Measurements from ENCODE around the gene LCORL. TPM values are rescaled to one million over a fixed set of nuclear protein-coding genes. Genes with fewer than 3 reads are reported as not detected.

LCORL gene
- total RNA-seq, 1 donor from 2014 or later = 5.3 TPM

GRCh38 chr4:17797808-17798207, 223.7 kb downstream of the LCORL start:
- Histone ChIP-seq H3K9me3 (replicated peaks) (no peaks in the 10 kb centered on the region), H3K4me1 (no peaks in the 10 kb centered on the region), H3K4me3 (no peak overlapping the region), H3K27ac (replicated peaks) (no peak overlapping the region), H3K27me3 (ENCODE audit: low read depth) (no peaks in the 10 kb centered on the region), H3K36me3 (peaks cover 41% of the 10 kb centered on the region)
- no peak for TF ChIP-seq CTCF (IDR thresholded peaks at IDR 0.05; ENCODE audit: borderline replicate concordance)
- no peak for DNase-seq
- intact Hi-C loops (cut with micrococcal nuclease) = no loop called here

GRCh38 chr4:17794730-17795129, 226.8 kb downstream of the LCORL start:
- TF ChIP-seq CTCF (IDR thresholded peaks at IDR 0.05; ENCODE audit: borderline replicate concordance) = no peak
- no peaks in the 10 kb centered on the region for H3K9me3 ChIP-seq (replicated peaks)
- DNase-seq = no peak
- H3K4me1 ChIP-seq = no peaks in the 10 kb centered on the region
- no peak overlapping the region for H3K27ac ChIP-seq (replicated peaks)
- intact Hi-C loops (cut with micrococcal nuclease) = no loop called here
- H3K36me3 ChIP-seq = peaks cover 29% of the 10 kb centered on the region
- no peaks in the 10 kb centered on the region for H3K27me3 ChIP-seq (ENCODE audit: low read depth)
- no peak overlapping the region for H3K4me3 ChIP-seq

Other genes starting within 250 kb of the LCORL start
- gene FAM184B, start 240.1 kb downstream of the LCORL start, total RNA-seq = not detected
- 14.5 TPM for gene DCAF16, start 211.0 kb downstream of the LCORL start, total RNA-seq
- 0.38 TPM for gene NCAPG, start 210.8 kb downstream of the LCORL start, total RNA-seq

All from left ventricle myocardium inferior (tissue), 1 donor.